Stimulated activated CD8-positive, alpha-beta memory T cell treated with anti-CD3 and anti-CD28 coated beads, Interleukin-7, amount 100 ng/mL, for 24 hours (primary cell): ENCODE data around the gene CYP8B1.

Experiments used
- DNase-seq: peaks from one replicate; pipeline ENCODE4 v3.0.0-alpha.2; 2020; ENCODE audit warnings: low read depth

CYP8B1 gene

GRCh38 chr3:42852441-42852840, 23.2 kb downstream of the CYP8B1 start:
- no peak for DNase-seq

GRCh38 chr3:42851228-42851834, 24.3 kb downstream of the CYP8B1 start:
- DNase-seq: no peak

- no peak for DNase-seq
These were observed 25.4 kb downstream of the CYP8B1 start for GRCh38 chr3:42850263-42850662.

- no peak for DNase-seq
These were observed 26.7 kb downstream of the CYP8B1 start for GRCh38 chr3:42849017-42849416.

- DNase-seq: no peak
These were observed 27.9 kb downstream of the CYP8B1 start for GRCh38 chr3:42847731-42848130.

- DNase-seq: no peak
These were observed 28.8 kb downstream of the CYP8B1 start for GRCh38 chr3:42846685-42847522.

- DNase-seq: no peak
These were observed 30.9 kb downstream of the CYP8B1 start for GRCh38 chr3:42844815-42845214.

DNA sequence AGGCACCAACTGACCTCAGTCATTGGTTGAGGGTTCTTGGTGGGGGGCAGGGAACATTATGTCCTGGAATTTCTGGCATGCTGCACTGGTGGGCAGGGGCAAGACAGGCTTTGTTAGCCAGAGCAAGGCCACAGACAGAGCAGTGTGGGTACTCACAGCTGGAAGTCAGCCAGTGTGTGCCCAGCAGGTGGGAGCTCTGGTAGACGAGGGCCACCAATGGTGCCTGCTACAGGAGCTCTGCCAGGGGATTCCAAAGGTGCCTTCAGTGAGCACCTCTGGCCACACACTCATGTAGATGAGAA, 31.3 kb downstream of the CYP8B1 start:
- no peak for DNase-seq

DNA sequence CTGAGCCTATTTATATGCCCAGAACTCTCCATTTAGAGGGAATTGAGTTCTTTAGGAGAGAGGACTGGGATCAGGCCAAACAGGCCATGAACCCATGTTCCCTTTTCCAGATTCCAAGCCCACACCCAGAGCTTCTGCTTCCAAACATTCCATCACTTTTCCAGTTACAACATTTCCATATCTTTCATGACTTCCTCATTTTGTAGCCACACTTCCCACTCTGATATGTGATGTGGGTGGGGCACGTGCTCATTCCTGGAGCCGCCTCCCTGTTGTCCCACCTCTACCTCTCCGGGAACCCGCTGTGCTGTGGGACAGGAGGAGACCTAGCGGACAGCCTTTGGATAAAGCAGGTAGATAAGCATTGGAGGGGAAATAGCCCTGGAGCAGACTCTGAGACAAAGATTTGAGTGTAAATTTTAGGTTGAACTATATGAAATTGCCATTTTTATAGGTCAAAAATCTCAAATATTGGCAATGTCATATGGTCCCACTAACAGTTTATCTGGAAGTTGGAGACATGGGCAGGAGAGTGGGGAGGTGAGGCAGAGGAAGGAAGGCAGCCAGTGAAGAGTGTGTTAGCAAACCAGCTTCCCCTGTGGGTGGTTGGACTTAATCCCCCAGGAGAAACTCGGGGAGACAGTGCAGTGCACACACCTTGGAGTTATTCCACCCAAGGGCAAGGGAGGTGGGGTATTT, 31.8 kb downstream of the CYP8B1 start:
- no peak for DNase-seq

DNA sequence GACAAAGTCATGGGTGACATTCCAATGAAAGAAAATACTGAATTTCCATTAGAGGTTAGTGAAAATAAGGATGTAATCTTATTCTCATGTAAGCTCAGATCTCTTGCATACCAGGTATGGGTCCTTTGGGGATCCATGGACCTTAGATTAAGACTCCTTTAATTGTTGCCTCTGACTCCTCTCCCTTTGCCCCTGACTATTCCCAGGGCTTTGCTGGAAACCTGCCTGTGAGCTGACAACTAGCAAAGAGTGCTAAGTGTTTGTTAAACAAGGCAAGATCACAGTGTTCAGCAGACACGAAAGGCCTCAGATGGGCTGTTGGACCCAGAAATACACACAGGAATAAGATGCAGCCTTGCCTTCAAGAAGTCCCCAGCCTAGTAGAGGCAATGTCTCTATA, 34.3 kb downstream of the CYP8B1 start:
- DNase-seq: no peak

DNA sequence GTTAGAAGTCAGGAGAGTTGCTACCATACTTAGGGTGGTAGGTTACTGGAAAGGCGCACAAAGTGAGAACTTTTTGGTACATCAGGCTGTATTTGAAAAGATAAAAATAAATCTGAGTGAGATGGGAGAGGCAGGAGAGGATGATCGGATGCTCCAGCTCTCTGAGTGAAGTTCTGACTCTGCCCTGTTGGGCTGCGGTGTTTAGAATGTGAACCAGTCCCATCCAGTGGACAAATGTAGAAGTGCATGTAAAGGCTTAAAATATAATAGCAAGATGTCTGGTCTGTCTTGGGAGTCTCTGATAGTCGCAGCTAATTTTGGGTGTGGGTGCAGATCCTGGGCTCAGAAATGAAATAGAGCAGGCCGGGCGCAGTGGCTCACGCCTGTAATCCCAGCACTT, 36.1 kb downstream of the CYP8B1 start:
- DNase-seq: no peak

DNA sequence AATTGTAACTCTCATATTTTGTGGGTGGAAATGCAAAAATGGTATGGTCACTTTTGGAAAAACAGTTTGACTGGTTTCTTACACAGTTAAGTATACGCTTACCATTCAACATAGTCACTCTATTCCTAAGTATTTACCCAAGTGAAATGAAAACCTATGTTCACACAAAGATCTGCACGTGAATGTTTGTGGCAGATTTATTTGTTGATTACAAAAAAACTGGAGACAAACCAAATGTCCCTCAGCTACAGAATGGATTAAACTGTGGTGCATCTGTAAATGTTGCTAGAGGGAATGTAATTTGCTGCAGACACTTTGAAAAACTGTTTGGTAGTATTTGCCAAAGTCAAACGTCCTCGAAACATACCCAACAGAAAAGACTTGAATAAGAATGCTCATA, 37.1 kb downstream of the CYP8B1 start:
- no peak for DNase-seq

GRCh38 chr3:42836150-42837123, 39.2 kb downstream of the CYP8B1 start:
- DNase-seq: no peak

DNA sequence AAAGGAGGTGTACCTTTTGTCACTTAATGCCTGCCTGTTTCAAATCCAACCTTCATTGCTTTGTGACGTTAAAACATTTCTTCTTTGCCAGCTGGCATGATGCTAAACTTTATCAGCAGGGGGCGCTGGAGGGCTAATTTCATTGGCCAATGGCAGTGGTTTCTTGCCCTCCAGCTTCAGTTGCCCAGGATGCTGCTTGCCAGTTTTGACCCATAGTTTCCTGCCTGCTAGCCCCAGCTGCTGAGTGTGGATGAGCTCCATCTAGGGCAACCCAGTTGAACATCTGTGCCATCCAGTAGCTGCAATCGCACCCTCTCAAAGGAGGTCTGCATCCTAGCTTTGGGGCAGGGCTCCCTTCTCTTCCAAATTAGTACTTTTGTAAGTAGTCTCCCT, 44.4 kb downstream of the CYP8B1 start:
- DNase-seq: peak; percentile 58

DNA sequence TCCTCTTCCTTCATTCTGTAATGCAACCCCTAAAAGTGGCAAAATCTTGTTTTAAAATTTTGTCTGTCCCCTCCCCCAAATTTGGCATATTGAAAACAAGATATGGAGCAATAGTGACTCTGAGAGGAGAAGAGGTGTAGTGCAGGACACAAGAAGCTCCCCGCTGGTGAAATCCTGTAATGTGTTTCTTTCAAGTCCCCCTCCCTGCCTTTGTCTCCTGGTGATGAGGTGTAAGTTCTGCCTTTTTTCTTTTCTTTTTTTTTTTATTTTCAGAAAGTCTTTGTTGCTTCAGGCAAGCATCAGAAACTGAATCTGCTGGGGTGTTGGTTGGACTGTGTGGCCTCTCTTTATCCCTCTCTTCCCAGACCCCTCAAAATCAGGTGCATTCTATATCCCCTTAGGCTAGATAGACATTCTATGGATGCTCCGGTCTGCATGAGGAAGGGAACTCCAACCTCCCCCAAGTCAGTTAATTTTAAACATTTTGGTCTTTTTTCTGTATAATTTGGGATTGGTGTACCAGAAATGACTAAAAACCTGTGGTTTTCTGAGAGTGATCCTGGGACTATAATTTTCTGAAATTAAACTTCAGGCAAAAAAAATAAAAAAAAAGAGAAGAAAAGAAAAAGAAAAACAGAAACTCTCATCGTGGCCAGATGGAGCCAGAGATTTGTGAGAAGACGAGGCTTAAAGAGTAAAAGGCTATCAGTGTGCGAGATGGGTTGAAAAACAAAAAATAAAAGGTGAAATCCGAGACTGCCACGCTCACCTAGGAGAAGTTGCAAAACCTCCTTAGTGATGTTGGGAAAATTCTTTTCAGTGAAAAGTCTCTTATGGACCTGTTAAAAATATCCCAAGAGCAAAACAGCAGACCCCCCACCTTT, 45.0 kb downstream of the CYP8B1 start:
- DNase-seq: no peak

DNA sequence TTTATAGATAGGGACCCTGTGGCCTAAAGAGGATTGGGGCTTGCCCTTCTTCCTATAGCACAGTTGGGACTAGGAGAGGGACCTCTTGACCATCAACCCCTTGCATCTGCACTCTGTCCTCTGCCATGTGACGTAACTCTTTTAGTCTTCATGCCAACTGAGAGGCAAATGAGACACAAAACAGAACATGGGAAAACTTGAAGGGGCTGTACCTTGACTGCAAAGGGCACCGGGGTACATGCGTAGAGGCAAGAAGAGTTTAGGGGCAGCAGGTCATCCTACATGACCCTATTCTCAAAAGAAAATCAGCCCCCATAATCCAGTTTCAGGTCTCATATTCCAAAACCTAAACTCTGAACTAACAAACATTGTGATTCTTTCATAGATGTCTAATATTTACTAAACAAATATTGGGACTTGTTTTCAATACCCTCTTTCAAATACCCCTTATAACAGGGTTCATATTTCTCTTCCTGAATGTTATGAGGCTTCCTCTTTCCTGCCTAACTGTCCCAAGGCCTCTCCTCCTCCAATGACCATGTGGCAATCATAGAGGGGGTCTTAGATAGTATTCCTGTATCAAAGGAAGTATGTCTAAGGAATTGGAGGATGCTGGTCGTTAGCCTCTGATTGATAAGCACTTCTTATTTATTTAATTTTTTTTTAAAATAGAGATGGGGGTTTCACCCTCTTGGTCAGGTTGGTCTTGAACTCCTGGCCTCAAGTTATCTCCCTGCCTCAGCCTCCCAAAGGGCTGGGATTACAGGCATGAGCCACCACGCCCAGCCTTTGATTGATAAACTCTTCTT, 45.8 kb downstream of the CYP8B1 start:
- DNase-seq: no peak

GRCh38 chr3:42829083-42829627, 46.5 kb downstream of the CYP8B1 start:
- DNase-seq: no peak

GRCh38 chr3:42827654-42828053, 48.0 kb downstream of the CYP8B1 start:
- no peak for DNase-seq

DNA sequence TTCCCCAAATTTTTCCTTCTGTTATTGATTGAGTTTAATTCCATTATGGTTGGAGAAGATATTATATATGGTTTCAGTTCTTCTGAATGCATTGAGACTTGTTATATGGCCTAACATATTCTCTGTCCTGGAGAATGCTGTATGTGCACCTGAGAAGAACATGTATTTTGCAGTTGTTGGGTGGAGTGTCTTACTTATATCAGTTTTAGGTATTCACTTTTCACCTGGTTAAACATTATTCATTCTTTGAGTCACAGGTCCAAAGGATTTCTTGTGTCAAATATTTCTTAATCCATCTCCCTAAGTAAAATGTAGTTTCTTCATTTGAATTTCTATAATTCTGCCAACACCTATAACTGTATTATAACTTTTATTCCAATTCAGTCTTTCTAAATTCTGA, 48.7 kb downstream of the CYP8B1 start:
- DNase-seq: no peak

GRCh38 chr3:42826141-42826540, 49.5 kb downstream of the CYP8B1 start:
- no peak for DNase-seq
